SU-DHL-6 (cell line): ENCODE results near the gene HLF.

Experiments used
- EZH2phosphoT487 ChIP-seq: fragments of 200-600 bp; sonication (generic), shearing (Covaris generic); conservative IDR thresholded peaks from 2 replicates; pipeline ENCODE4 v1.6.1; 2018; ENCODE audit warnings: mild to moderate bottlenecking, antibody characterized with exemption, low read length, moderate library complexity, mixed read lengths
- TF ChIP-seq, protein P1 (sequence below): fragments of 200-600 bp; sonication (generic); IDR thresholded peaks from one replicate; pipeline ENCODE4 v1.5.1; 2017; ENCODE audit warnings: antibody characterized with exemption, mild to moderate bottlenecking, low read length, moderate library complexity; ENCODE audit not compliant: insufficient read depth, poor library complexity, severe bottlenecking

DNA sequence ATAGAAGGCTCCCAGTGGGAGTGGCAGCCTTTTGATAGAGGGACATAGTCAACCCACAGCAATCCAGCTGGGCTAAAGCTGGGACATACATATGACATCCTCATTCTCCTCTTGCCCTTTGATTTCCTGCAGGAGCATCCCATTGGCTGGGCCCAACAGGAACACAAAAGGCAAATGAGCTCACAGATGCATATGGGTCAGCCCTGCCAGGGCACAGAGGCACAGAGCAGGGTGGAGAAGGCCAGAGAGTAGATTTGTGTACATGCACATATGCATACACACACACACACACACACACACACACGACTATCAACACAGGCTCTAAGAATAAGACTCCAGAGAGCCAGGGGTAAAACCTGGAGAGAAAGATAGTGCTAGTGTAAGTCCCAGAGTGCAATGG lies 98.3 kb downstream of the HLF start:
- TF ChIP-seq, protein P1, sequence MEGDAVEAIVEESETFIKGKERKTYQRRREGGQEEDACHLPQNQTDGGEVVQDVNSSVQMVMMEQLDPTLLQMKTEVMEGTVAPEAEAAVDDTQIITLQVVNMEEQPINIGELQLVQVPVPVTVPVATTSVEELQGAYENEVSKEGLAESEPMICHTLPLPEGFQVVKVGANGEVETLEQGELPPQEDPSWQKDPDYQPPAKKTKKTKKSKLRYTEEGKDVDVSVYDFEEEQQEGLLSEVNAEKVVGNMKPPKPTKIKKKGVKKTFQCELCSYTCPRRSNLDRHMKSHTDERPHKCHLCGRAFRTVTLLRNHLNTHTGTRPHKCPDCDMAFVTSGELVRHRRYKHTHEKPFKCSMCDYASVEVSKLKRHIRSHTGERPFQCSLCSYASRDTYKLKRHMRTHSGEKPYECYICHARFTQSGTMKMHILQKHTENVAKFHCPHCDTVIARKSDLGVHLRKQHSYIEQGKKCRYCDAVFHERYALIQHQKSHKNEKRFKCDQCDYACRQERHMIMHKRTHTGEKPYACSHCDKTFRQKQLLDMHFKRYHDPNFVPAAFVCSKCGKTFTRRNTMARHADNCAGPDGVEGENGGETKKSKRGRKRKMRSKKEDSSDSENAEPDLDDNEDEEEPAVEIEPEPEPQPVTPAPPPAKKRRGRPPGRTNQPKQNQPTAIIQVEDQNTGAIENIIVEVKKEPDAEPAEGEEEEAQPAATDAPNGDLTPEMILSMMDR, result no peak
- TF ChIP-seq EZH2phosphoT487, result no peak
